B cell (primary cell): ENCODE measurements around the gene STAC3. TPM values are rescaled to one million over a fixed set of nuclear protein-coding genes. Genes with fewer than 3 reads are reported as not detected.

Experiments used
- ATAC-seq: fragments of 200-7000 bp; cut with Tn5 transposase; one replicate; pipeline ENCODE4 v1.10.0; 2021; ENCODE audit warnings: low read depth, mild to moderate bottlenecking, moderate number of reproducible peaks, moderate library complexity
- CTCF ChIA-PET: fragments of 350-600 bp; sonication (Branson Sonifier 250); formaldehyde crosslinking; loops from one replicate; lab custom pipeline; 2021; ENCODE audit warnings: antibody characterized with exemption, inconsistent platforms; lab: Charles Lee
- POLR2A ChIA-PET: fragments of 350-600 bp; sonication (Branson Sonifier 250); formaldehyde crosslinking; loops from one replicate; lab custom pipeline; 2021; ENCODE audit warnings: antibody characterized with exemption; lab: Charles Lee
- DNase-seq: peaks from one replicate; pipeline ENCODE4 v3.0.0; 2013
- H2AFZ ChIP-seq: 2 replicates; pipeline ENCODE4 v1.6.1; 2012; ENCODE audit warnings: mild to moderate bottlenecking, low read depth, low read length; ENCODE audit not compliant: insufficient read depth, poor library complexity, severe bottlenecking
- H3K27ac ChIP-seq, 2 donors: 1 replicate in 1 of 2; 2 replicates in 1 of 2; pipeline ENCODE4 v1.5.1; 2012 to 2013; ENCODE audit warnings: low read length in 2 of 2, mild to moderate bottlenecking in 2 of 2, moderate library complexity in 1 of 2
- H3K27me3 ChIP-seq, 4 experiments: fragments of 200-600 bp in 1 of 4; sonication (generic) in 1 of 4; replicated peaks in 1 of 4; 1 replicate in 2 of 4; 2 replicates in 2 of 4; pipeline versions ENCODE4 v1.6.1 to v1.7.0; 2013 to 2016; ENCODE audit warnings: low read length in 3 of 4, mild to moderate bottlenecking in 2 of 4, mixed read lengths in 1 of 4, moderate library complexity in 1 of 4; ENCODE audit not compliant: insufficient read depth in 4 of 4, control insufficient read depth in 3 of 4; ENCODE audit errors: control extremely low read depth in 1 of 4
- H3K36me3 ChIP-seq, 2 experiments: replicated peaks in 1 of 2; 1 replicate in 1 of 2; 2 replicates in 1 of 2; pipeline versions ENCODE4 v1.6.1 to v1.7.1; 2013; ENCODE audit warnings: low read length in 1 of 2; ENCODE audit not compliant: insufficient read depth in 2 of 2, control insufficient read depth in 1 of 2; ENCODE audit errors: control extremely low read depth in 1 of 2, extremely low read depth in 1 of 2
- H3K4me1 ChIP-seq, 2 donors: fragments of 200-600 bp in 1 of 2; sonication (generic) in 1 of 2; 1 replicate in 1 of 2; 2 replicates in 1 of 2; pipeline versions ENCODE4 v1.5.1 to v1.6.1; 2013 to 2017; ENCODE audit warnings: low read length in 2 of 2; ENCODE audit not compliant: control insufficient read depth in 2 of 2, insufficient read depth in 2 of 2
- H3K4me2 ChIP-seq: replicated peaks from 2 replicates; pipeline ENCODE3; 2012; ENCODE audit warnings: mild to moderate bottlenecking, low read depth, low read length; ENCODE audit not compliant: poor library complexity, severe bottlenecking
- H3K4me3 ChIP-seq, 5 experiments: fragments of 200-600 bp in 1 of 5; sonication (generic) in 1 of 5; 1 replicate in 3 of 5; 2 replicates in 2 of 5; pipeline versions ENCODE4 v1.5.1 to v1.7.0; 2011 to 2016; ENCODE audit warnings: low read length in 4 of 5, mild to moderate bottlenecking in 4 of 5, low read depth in 2 of 5, control low read depth in 1 of 5, moderate library complexity in 1 of 5; ENCODE audit not compliant: insufficient read depth in 1 of 5; ENCODE audit errors: control extremely low read depth in 1 of 5, extremely low read depth in 1 of 5
- H3K79me2 ChIP-seq: fragments of 200-600 bp; sonication (generic); one replicate; pipeline ENCODE4 v1.6.0; 2016; ENCODE audit warnings: low read length; ENCODE audit not compliant: control insufficient read depth, insufficient read depth
- H3K9ac ChIP-seq: fragments of 200-600 bp; sonication (generic); 2 replicates; pipeline ENCODE4 v1.6.1; 2017; ENCODE audit warnings: mild to moderate bottlenecking, low read length, moderate library complexity
- H3K9me3 ChIP-seq, 3 donors: one replicate each; pipeline versions ENCODE4 v1.6.1 to v1.7.1; 2013; ENCODE audit warnings: low read length in 2 of 3; ENCODE audit not compliant: control insufficient read depth in 2 of 3, insufficient read depth in 1 of 3; ENCODE audit errors: control extremely low read depth in 1 of 3
- H4K20me1 ChIP-seq: 2 replicates; pipeline ENCODE4 v1.6.0; 2012; ENCODE audit warnings: mild to moderate bottlenecking, low read length; ENCODE audit not compliant: insufficient read depth, control insufficient read depth, poor library complexity, severe bottlenecking
- H3K27ac Mint-ChIP-seq: one replicate; pipeline ENCODE4 v1.8.0; 2021; ENCODE audit warnings: mixed read lengths
- H3K27me3 Mint-ChIP-seq: one replicate; pipeline ENCODE4 v1.8.0; 2021; ENCODE audit warnings: mixed read lengths
- H3K4me1 Mint-ChIP-seq: one replicate; pipeline ENCODE4 v1.8.0; 2021; ENCODE audit warnings: mixed read lengths
- H3K4me3 Mint-ChIP-seq: one replicate; pipeline ENCODE4 v1.8.0; 2021; ENCODE audit warnings: mixed read lengths
- H3K9me3 Mint-ChIP-seq: one replicate; pipeline ENCODE4 v1.8.0; 2022; ENCODE audit warnings: mixed read lengths; ENCODE audit not compliant: insufficient read depth
- CTCF ChIP-seq: fragments of 200-600 bp; IDR thresholded peaks from one replicate; pipeline ENCODE4 v1.8.0; 2022; ENCODE audit warnings: antibody characterized with exemption, mild to moderate bottlenecking
- EZH2 ChIP-seq: IDR thresholded peaks from 2 replicates; pipeline ENCODE4 v1.6.1; 2012; ENCODE audit warnings: borderline replicate concordance, low read depth, mild to moderate bottlenecking, moderate library complexity, low read length; ENCODE audit not compliant: insufficient read depth, poor library complexity, severe bottlenecking
- WGBS: methylation state at CpG from one replicate; pipeline ENCODE4 v1.1.5; 2013; ENCODE audit warnings: missing lambda C conversion rate; ENCODE audit not compliant: insufficient coverage; 5-methylcytosine and 5-hydroxymethylcytosine counted together
- intact Hi-C: fragments of 100-400 bp; cut with micrococcal nuclease; formaldehyde crosslinking; loops from one replicate; pipeline ENCODE4 v1.10.0; 2022
- polyA plus RNA-seq: library from polyadenylated mRNA; depleted of rRNA; stranded (reverse); fragments of >200 nt; gene quantifications from 2 replicates; pipeline ENCODE4 v1.2.3, GENCODE V29; 2012
- total RNA-seq, 2 donors: library from RNA; stranded (reverse); fragments of 120-200 nt in 1 of 2; gene quantifications; 1 replicate in 1 of 2; 2 replicates in 1 of 2; pipeline versions ENCODE4 v1.2.3 to v1.2.4, GENCODE V29; 2013 to 2022

STAC3 gene
- total and polyA plus RNA-seq, 2 donors (not counting 1 experiment from before 2014, with no cell fraction given), result 4.5 to 6.2 TPM

- Histone ChIP-seq H3K9me3 (peaks cover 0 to 59% (median 0%) of the 10 kb centered on the region in 3 donors), H3K79me2 (peaks cover 5% of the 10 kb centered on the region), H3K36me3 (no peaks in the 10 kb centered on the region), H3K27ac (no peak overlapping the region), H3K4me3 (no peak overlapping the region), H3K9ac (no peak overlapping the region), H3K27me3 (peaks cover 0 to 96% (median 62%) of the 10 kb centered on the region in 4 experiments), H3K4me2 (peak overlapping the region; percentile 38), H2AFZ (no peak overlapping the region), H4K20me1 (peaks cover 30% of the 10 kb centered on the region), H3K4me1 (peaks cover 81 to 83% of the 10 kb centered on the region in 2 donors)
- DNase-seq (no peak), ATAC-seq (no peak)
- peaks cover 71% of the 10 kb centered on the region for H3K4me1 Mint-ChIP-seq
- H3K27me3 Mint-ChIP-seq, result peaks cover 64% of the 10 kb centered on the region
- ChIA-PET POLR2A (interaction anchor here (7.5 kb wide), 1 partner anchor 17 kb away, joined by 89 read pairs; a partner anchor contains a TSS), CTCF (interaction anchor here (1.1 to 31.1 kb wide), 3 partner anchors 5 to 21 kb away, joined by 5 to 838 read pairs (median 9); partner anchors contain the start of gene NXPH4)
- no peak overlapping the region for H3K4me3 Mint-ChIP-seq
- no peak overlapping the region for H3K27ac Mint-ChIP-seq
- 10% methylated on average over 22 of the region's 24 CpGs for WGBS
- TF ChIP-seq EZH2, result peak; percentile 54
- no peak for TF ChIP-seq CTCF
- no peaks in the 10 kb centered on the region for H3K9me3 Mint-ChIP-seq
- intact Hi-C loops, result no loop called here
Measured at GRCh38 chr12:57221169-57221917, 29.6 kb downstream of the STAC3 start.

- DNase-seq (no peak), ATAC-seq (no peak)
- H4K20me1 ChIP-seq, result peaks cover 30% of the 10 kb centered on the region
- TF ChIP-seq EZH2 (no peak), CTCF (no peak)
- POLR2A ChIA-PET, result no interaction called here
- intact Hi-C loops, result no loop called here
- H3K4me2 ChIP-seq, result peak overlapping the region; percentile 38
- no peak overlapping the region for H3K9ac ChIP-seq
- peaks cover 62% of the 10 kb centered on the region for H3K27me3 Mint-ChIP-seq
- H3K36me3 ChIP-seq, result no peaks in the 10 kb centered on the region
- no peak overlapping the region for H3K27ac Mint-ChIP-seq
- no peak overlapping the region for H3K4me3 ChIP-seq
- H3K27me3 ChIP-seq, result peaks cover 0 to 93% (median 62%) of the 10 kb centered on the region in 4 experiments
- H3K4me3 Mint-ChIP-seq, result no peak overlapping the region
- H3K4me1 ChIP-seq, result peaks cover 80 to 82% of the 10 kb centered on the region in 2 donors
- CTCF ChIA-PET, result interaction anchor here (1.1 kb wide), 1 partner anchor 18 kb away, joined by 5 read pairs; no protein-coding TSS in a partner anchor
- H2AFZ ChIP-seq, result no peak overlapping the region
- peaks cover 0 to 56% (median 0%) of the 10 kb centered on the region in 3 donors for H3K9me3 ChIP-seq
- no peaks in the 10 kb centered on the region for H3K9me3 Mint-ChIP-seq
- H3K79me2 ChIP-seq, result peaks cover 5% of the 10 kb centered on the region
- H3K27ac ChIP-seq, result no peak overlapping the region
- 46% methylated on average over 1 of the region's 1 CpG for WGBS
- peaks cover 69% of the 10 kb centered on the region for H3K4me1 Mint-ChIP-seq
Measured at GRCh38 chr12:57220770-57221168, 30.2 kb downstream of the STAC3 start.
